A673 (cell line): ENCODE measurements around the gene RNGTT. TPM values are rescaled to one million over a fixed set of nuclear protein-coding genes. Genes with fewer than 3 reads are reported as not detected.
A peak's percentile ranks its signal among the peaks of the same experiment; 100 is the strongest.

Source experiments
- BruUV-seq: library from RNA; stranded (reverse); fragments of 400-500 nt; replicated peaks from 2 replicates; lab custom pipeline; 2021; lab: Mats Ljungman, UMichigan
- CTCF ChIA-PET: fragments of 300-600 bp; sonication (Branson Sonifier 250); formaldehyde crosslinking; loops from one replicate; lab custom pipeline; 2022; ENCODE audit warnings: antibody characterized with exemption; lab: Charles Lee
- POLR2A ChIA-PET: fragments of 300-600 bp; sonication (Branson Sonifier 250); formaldehyde crosslinking; loops from one replicate; lab custom pipeline; 2022; ENCODE audit warnings: antibody characterized with exemption; ENCODE audit not compliant: low non-redundant PET; lab: Charles Lee
- DNase-seq: peaks from one replicate; pipeline ENCODE4 v3.0.0-alpha.2; 2015; ENCODE audit warnings: low spot score
- H3K27ac ChIP-seq: fragments of 200-600 bp; sonication (generic); 2 replicates; pipeline ENCODE4 v1.5.1; 2016; ENCODE audit warnings: mixed run types, low read depth, mild to moderate bottlenecking, mixed read lengths, antibody characterized with exemption, low read length; ENCODE audit not compliant: poor library complexity, severe bottlenecking
- H3K27me3 ChIP-seq: fragments of 200-600 bp; sonication (generic); replicated peaks from 2 replicates; pipeline ENCODE4 v1.6.1; 2017; ENCODE audit warnings: mixed run types, low read depth, mild to moderate bottlenecking, mixed read lengths, antibody characterized with exemption, low read length; ENCODE audit not compliant: insufficient read depth, poor library complexity
- H3K36me3 ChIP-seq: fragments of 200-600 bp; sonication (generic); 2 replicates; pipeline ENCODE4 v1.6.1; 2016; ENCODE audit warnings: mixed run types, mild to moderate bottlenecking, mixed read lengths, antibody characterized with exemption, low read length; ENCODE audit not compliant: insufficient read depth, poor library complexity, severe bottlenecking
- H3K4me1 ChIP-seq: fragments of 200-600 bp; sonication (generic); 2 replicates; pipeline ENCODE4 v1.6.1; 2017; ENCODE audit warnings: mixed run types, mild to moderate bottlenecking, mixed read lengths, antibody characterized with exemption, low read length; ENCODE audit not compliant: insufficient read depth, poor library complexity, severe bottlenecking
- H3K4me3 ChIP-seq: fragments of 200-600 bp; sonication (generic); 2 replicates; pipeline ENCODE4 v1.5.1; 2016; ENCODE audit warnings: low read depth, mixed run types, mild to moderate bottlenecking, mixed read lengths, low read length; ENCODE audit not compliant: poor library complexity, severe bottlenecking
- H3K9me3 ChIP-seq: fragments of 200-600 bp; sonication (generic); 2 replicates; pipeline ENCODE4 v1.6.1; 2016; ENCODE audit warnings: mixed run types, low read depth, mild to moderate bottlenecking, mixed read lengths, antibody characterized with exemption, low read length; ENCODE audit not compliant: poor library complexity, severe bottlenecking
- EZH2 ChIP-seq: fragments of 200-600 bp; sonication (generic); IDR thresholded peaks from 2 replicates; pipeline ENCODE4 v1.6.1; 2017; ENCODE audit warnings: borderline replicate concordance, low read depth, mild to moderate bottlenecking, mixed read lengths, antibody characterized with exemption, low read length; ENCODE audit not compliant: poor library complexity, severe bottlenecking
- intact Hi-C: fragments of 100-400 bp; cut with micrococcal nuclease; formaldehyde crosslinking; loops from one replicate; pipeline ENCODE4 v1.10.0; 2022; ENCODE audit not compliant: unreplicated experiment
- total RNA-seq: library from RNA; stranded (reverse); gene quantifications from 2 replicates; pipeline ENCODE4 v1.2.3, GENCODE V29; 2021
- TF ChIP-seq, protein P1 (sequence below): fragments of 300-800, 200-600 bp; sonication (generic); conservative IDR thresholded peaks from 2 replicates; pipeline ENCODE4 v1.5.1; 2017; ENCODE audit warnings: low read depth, mild to moderate bottlenecking, antibody characterized with exemption, low read length, moderate library complexity, mixed read lengths

Gene RNGTT
- total RNA-seq, 1 experiment from 2014 or later = 31.8 TPM

DNA sequence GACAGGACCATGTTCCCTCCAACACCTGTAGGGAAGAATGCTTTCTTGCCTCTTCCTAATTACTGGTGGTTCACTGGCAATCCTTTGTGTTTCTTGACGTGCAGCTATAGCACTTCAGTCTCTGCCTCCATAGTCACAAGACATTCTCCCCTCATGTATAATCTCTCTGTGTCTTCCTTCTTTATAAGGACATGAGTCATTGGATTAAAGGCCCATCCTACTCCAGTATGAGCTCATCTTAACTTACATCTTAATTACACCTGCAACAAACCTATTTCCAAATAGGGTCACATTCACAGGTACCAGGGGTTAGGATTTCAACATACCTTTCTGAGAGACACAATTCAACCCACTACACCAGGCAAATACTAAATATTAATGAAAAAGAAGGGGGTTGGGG lies 213.6 kb downstream of the RNGTT start:
- BruUV-seq = no TSS peak
- TF ChIP-seq, protein P1, sequence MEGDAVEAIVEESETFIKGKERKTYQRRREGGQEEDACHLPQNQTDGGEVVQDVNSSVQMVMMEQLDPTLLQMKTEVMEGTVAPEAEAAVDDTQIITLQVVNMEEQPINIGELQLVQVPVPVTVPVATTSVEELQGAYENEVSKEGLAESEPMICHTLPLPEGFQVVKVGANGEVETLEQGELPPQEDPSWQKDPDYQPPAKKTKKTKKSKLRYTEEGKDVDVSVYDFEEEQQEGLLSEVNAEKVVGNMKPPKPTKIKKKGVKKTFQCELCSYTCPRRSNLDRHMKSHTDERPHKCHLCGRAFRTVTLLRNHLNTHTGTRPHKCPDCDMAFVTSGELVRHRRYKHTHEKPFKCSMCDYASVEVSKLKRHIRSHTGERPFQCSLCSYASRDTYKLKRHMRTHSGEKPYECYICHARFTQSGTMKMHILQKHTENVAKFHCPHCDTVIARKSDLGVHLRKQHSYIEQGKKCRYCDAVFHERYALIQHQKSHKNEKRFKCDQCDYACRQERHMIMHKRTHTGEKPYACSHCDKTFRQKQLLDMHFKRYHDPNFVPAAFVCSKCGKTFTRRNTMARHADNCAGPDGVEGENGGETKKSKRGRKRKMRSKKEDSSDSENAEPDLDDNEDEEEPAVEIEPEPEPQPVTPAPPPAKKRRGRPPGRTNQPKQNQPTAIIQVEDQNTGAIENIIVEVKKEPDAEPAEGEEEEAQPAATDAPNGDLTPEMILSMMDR = no peak
- TF ChIP-seq EZH2 = no peak
- intact Hi-C loops = no loop called here
- H3K27ac ChIP-seq = no peak overlapping the region
- no peaks in the 10 kb centered on the region for H3K36me3 ChIP-seq
- no peaks in the 10 kb centered on the region for H3K4me1 ChIP-seq
- no peaks in the 10 kb centered on the region for H3K9me3 ChIP-seq
- ChIA-PET POLR2A (no interaction called here), CTCF (no interaction called here)
- no peak overlapping the region for H3K4me3 ChIP-seq
- H3K27me3 ChIP-seq = no peaks in the 10 kb centered on the region
- DNase-seq = peak; percentile 9

DNA sequence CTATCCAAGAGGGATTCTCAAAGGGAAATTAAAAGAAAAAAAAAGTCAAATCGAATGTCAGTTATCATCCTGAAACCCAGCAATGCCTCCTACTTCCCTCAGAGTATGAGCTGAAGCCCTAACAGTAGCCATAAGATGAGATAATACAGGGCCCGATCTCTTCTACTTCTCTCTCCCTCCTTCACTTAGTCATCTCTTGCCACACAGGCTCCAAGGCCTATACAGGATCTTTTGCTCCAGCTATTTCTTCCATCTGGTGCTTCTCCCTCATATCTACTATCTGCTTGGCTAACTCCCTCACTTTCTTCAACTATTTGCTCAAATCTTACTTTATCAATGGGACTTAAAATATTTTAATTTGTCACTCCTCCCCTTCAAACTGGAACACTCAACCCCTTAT lies 215.3 kb downstream of the RNGTT start:
- H3K36me3 ChIP-seq = no peaks in the 10 kb centered on the region
- no peak overlapping the region for H3K4me3 ChIP-seq
- no peak for DNase-seq
- intact Hi-C loops = no loop called here
- H3K4me1 ChIP-seq = no peaks in the 10 kb centered on the region
- H3K9me3 ChIP-seq = no peaks in the 10 kb centered on the region
- CTCF ChIA-PET = no interaction called here
- POLR2A ChIA-PET = no interaction called here
- no peaks in the 10 kb centered on the region for H3K27me3 ChIP-seq
- no peak overlapping the region for H3K27ac ChIP-seq
- no TSS peak for BruUV-seq
- no peak for TF ChIP-seq EZH2
- TF ChIP-seq, protein P1 = no peak

DNA sequence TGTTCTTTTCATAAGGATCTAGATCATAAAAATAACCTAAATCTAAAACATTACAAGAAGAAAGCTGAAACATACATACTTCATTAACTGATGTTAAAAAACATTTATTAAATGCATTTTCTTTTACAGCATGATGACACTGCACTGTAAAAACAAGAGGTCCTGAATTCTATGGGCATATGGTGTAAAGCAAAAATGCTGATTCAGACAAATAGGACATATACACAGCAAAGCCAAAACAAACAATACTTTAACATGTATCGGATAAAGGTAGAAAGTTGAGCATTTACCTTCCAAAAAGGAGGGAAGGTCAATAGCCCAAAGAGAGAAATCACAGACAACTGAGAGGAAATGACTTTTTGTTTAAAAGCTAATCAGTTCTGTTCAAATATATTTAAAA lies 221.5 kb downstream of the RNGTT start:
- intact Hi-C loops = no loop called here
- Histone ChIP-seq H3K27ac (no peak overlapping the region), H3K4me3 (no peak overlapping the region), H3K36me3 (no peaks in the 10 kb centered on the region), H3K27me3 (no peaks in the 10 kb centered on the region), H3K4me1 (peaks cover 4% of the 10 kb centered on the region), H3K9me3 (no peaks in the 10 kb centered on the region)
- no peak for DNase-seq
- POLR2A ChIA-PET = no interaction called here
- TF ChIP-seq, protein P1 = no peak
- TF ChIP-seq EZH2 = no peak
- BruUV-seq = no TSS peak
- CTCF ChIA-PET = no interaction called here
